Measurements from ENCODE around the gene PIK3C3.

GRCh38 chr18:42131930-42132244 lies 176.9 kb downstream of the PIK3C3 start:
- TF ChIP-seq CTCF (IDR thresholded peaks at IDR 0.05) (no peak), POLR2A (IDR thresholded peaks at IDR 0.05) (no peak)
